ENCODE results near the gene TEKT5.
A peak's percentile ranks its signal among the peaks of the same experiment; 100 is the strongest.

The TEKT5 gene

GRCh38 chr16:10580883-10581247 lies 113.9 kb downstream of the TEKT5 start:
- no peak for DNase-seq (ENCODE audit: low read depth, low spot score)
- CTCF ChIA-PET: interaction anchor here (1.0 to 5.8 kb wide), 8 partner anchors 10 to 157 kb away, joined by 3 to 35 read pairs (median 6); no protein-coding TSS in a partner anchor
- H3K4me3 ChIP-seq (ENCODE audit: low read depth, low read length): peak overlapping the region; percentile 78
- TF ChIP-seq CTCF (IDR thresholded peaks at IDR 0.05; ENCODE audit: insufficient read depth, low read length, missing control alignments): no peak
- POLR2A ChIA-PET: interaction anchor here (0.8 kb wide), 1 partner anchor 22 kb away, joined by 3 read pairs; no protein-coding TSS in a partner anchor

- CTCF ChIA-PET: interaction anchor here (1.0 to 5.8 kb wide), 13 partner anchors 10 to 160 kb away, joined by 3 to 35 read pairs (median 4); no protein-coding TSS in a partner anchor
- DNase-seq (ENCODE audit: low read depth, low spot score): no peak
- H3K4me3 ChIP-seq (ENCODE audit: low read depth, low read length): peak within 1 kb of the TSS; percentile 78
- POLR2A ChIA-PET: interaction anchor here (0.6 to 0.8 kb wide), 2 partner anchors 22 to 64 kb away, joined by 3 read pairs; no protein-coding TSS in a partner anchor
- peak; percentile 88 for TF ChIP-seq CTCF (IDR thresholded peaks at IDR 0.05; ENCODE audit: insufficient read depth, low read length, missing control alignments)
Measured at GRCh38 chr16:10579965-10580882, 114.5 kb downstream of the TEKT5 start, which contains the start of gene EMP2. TSS of gene EMP2 (minus strand) at chr16:10580598. CDS start at chr16:10547617, 32,981 bp downstream.

- no peak for DNase-seq (ENCODE audit: low read depth, low spot score)
- TF ChIP-seq CTCF (IDR thresholded peaks at IDR 0.05; ENCODE audit: insufficient read depth, low read length, missing control alignments): no peak
- POLR2A ChIA-PET: interaction anchor here (0.6 kb wide), 1 partner anchor 63 kb away, joined by 3 read pairs; no protein-coding TSS in a partner anchor
- peak overlapping the region; percentile 78 for H3K4me3 ChIP-seq (ENCODE audit: low read depth, low read length)
- CTCF ChIA-PET: interaction anchor here (0.9 to 5.8 kb wide), 10 partner anchors 13 to 161 kb away, joined by 3 to 35 read pairs (median 4); no protein-coding TSS in a partner anchor
Measured at GRCh38 chr16:10579575-10579964, 115.2 kb downstream of the TEKT5 start.

GRCh38 chr16:10578474-10579316 lies 116.0 kb downstream of the TEKT5 start:
- H3K4me3 ChIP-seq (ENCODE audit: low read depth, low read length): 0 out of 2 replicates have a peak overlapping the region, but pooled peaks have one; percentile 4
- TF ChIP-seq CTCF (IDR thresholded peaks at IDR 0.05; ENCODE audit: insufficient read depth, low read length, missing control alignments): no peak
- CTCF ChIA-PET: interaction anchor here (0.9 to 5.8 kb wide), 8 partner anchors 12 to 160 kb away, joined by 3 to 35 read pairs (median 4); no protein-coding TSS in a partner anchor
- DNase-seq (ENCODE audit: low read depth, low spot score): no peak
- POLR2A ChIA-PET: no interaction called here
